Upper lobe of left lung (tissue), 4 donors: Measurements from ENCODE around the gene ARAP2.

Experiments used
- CTCF ChIP-seq, 6 experiments: fragments of 450-650 bp in 4 of 6; fragments of 200-600 bp in 2 of 6; sonication (generic) in 2 of 6; IDR thresholded peaks; one replicate each; pipeline ENCODE4 v1.5.1; 2016 to 2019; ENCODE audit warnings: antibody characterized with exemption in 6 of 6
- POLR2AphosphoS5 ChIP-seq, 2 donors: sonication (generic); formaldehyde crosslinking; IDR thresholded peaks; one replicate each; pipeline ENCODE4 v1.5.1; 2017; ENCODE audit warnings: antibody characterized with exemption in 2 of 2

DNA sequence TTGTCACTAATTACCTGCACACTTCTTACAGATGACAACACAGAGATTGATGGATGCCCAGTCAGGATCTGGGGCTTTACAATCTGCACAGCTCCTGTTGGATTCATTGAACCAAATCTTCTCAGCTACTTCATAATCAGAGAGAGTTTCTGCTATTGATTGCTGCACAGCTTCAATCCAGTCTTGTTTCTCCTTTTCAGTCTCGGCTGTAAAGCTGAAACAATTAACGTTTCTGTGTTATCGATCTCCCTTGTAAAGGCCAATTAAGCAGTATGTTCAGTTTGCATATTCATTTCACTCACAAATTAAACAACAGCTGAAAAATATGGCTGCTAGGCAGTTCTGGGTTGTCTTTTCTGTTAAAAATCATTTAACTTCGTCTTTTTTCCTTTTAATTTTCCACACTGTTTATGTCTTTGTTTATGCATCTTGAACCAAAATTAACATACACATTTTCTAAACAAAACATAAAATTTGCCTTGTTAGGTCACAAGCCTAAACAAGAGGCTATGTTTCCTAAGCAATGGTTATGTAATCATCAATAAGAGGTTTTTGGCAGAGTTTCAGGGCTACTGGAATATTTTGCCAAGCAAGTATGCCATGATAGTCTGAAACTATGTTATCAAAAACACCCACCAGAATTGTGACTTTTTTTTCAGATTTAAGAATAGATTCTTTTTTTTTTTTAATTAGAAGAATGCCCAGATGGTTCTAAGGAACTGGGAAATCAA is 79.2 kb downstream of the ARAP2 start:
- no peak for TF ChIP-seq POLR2AphosphoS5 (IDR thresholded peaks at IDR 0.05)
- no peak for TF ChIP-seq CTCF (IDR thresholded peaks at IDR 0.05)
